K562 (cell line): ENCODE measurements around the gene KNTC1. TPM values are rescaled to one million over a fixed set of nuclear protein-coding genes. Genes with fewer than 3 reads are reported as not detected.
A peak's percentile ranks its signal among the peaks of the same experiment; 100 is the strongest.
"Not testable (repeated sequence)": the region's sequence is repeated elsewhere in the genome, so short reads cannot be mapped to it uniquely, and the experiment has no call there.

Experiments
- ATAC-seq: fragments of 200-7000 bp; cut with Tn5 transposase; 3 replicates; pipeline ENCODE4 v1.9.1; 2020; ENCODE audit warnings: moderate library complexity
- BruUV-seq: library from RNA; stranded (reverse); fragments of 400-500 nt; replicated peaks from 2 replicates; lab custom pipeline; 2021; lab: Mats Ljungman, UMichigan
- CTCF ChIA-PET: fragments of 300-600 bp; formaldehyde crosslinking; extraction: SDS; loops from one replicate; lab custom pipeline; 2021; ENCODE audit warnings: low intra/inter-chr PET ratio; lab: Yijun Ruan, JAX
- POLR2A ChIA-PET: fragments of 300-600, 350-650 bp; sonication (Branson Sonifier 250); formaldehyde crosslinking; extraction: SDS; loops from one replicate; lab custom pipeline; 2021; ENCODE audit warnings: antibody characterized with exemption, inconsistent platforms; lab: Yijun Ruan, JAX
- DNase-seq, 4 experiments: peaks; one replicate each; pipeline versions ENCODE4 v3.0.0 to v3.0.0-alpha.2; 2011 to 2018; ENCODE audit warnings: low spot score in 3 of 4, mixed read lengths in 3 of 4; ENCODE audit errors: extremely low read depth in 1 of 4
- FAIRE-seq: peaks from 2 replicates; lab custom pipeline; 2011; peaks lifted over from hg19 to GRCh38; lab: Jason Lieb, UNC
- H2AFZ ChIP-seq: 2 replicates; pipeline ENCODE4 v1.6.0; 2011; ENCODE audit warnings: low read depth, low read length, control low read depth, inconsistent platforms
- H3K27ac ChIP-seq: fragments of 200-600 bp; 3 replicates; pipeline ENCODE4 v1.8.0; 2011; ENCODE audit warnings: low read depth, mild to moderate bottlenecking, control low read depth, inconsistent platforms, low read length, moderate library complexity, mixed read lengths; ENCODE audit errors: extremely low read depth
- H3K27me3 ChIP-seq, 2 experiments: fragments of 300-600 bp in 1 of 2; 2 replicates in 1 of 2; 3 replicates in 1 of 2; pipeline versions ENCODE4 v1.6.0 to v1.8.0; 2011; ENCODE audit warnings: inconsistent platforms in 2 of 2, low read length in 2 of 2, mild to moderate bottlenecking in 1 of 2, mixed read lengths in 1 of 2, moderate library complexity in 1 of 2; ENCODE audit not compliant: control insufficient read depth in 2 of 2, insufficient read depth in 2 of 2
- H3K36me3 ChIP-seq: fragments of 300-600 bp; 3 replicates; pipeline ENCODE4 v1.8.0; 2011; ENCODE audit warnings: mild to moderate bottlenecking, low read length, inconsistent platforms; ENCODE audit not compliant: control insufficient read depth, insufficient read depth
- H3K4me1 ChIP-seq, 2 experiments: fragments of 200-600 bp in 1 of 2; replicated peaks in 1 of 2; 2 replicates in 1 of 2; 3 replicates in 1 of 2; pipeline versions ENCODE4 v1.5.1 to v1.8.0; 2011; ENCODE audit warnings: inconsistent platforms in 2 of 2, low read length in 2 of 2, mild to moderate bottlenecking in 1 of 2, mixed read lengths in 1 of 2, moderate library complexity in 1 of 2; ENCODE audit not compliant: control insufficient read depth in 2 of 2, insufficient read depth in 2 of 2
- H3K4me2 ChIP-seq: 2 replicates; pipeline ENCODE4 v1.6.1; 2011; ENCODE audit warnings: low read length, control low read depth, inconsistent platforms, mixed read lengths; ENCODE audit not compliant: insufficient read depth
- H3K4me3 ChIP-seq: fragments of 200-600 bp; sonication (generic), shearing (Covaris generic); 2 replicates; pipeline ENCODE4 v1.5.1; 2016; ENCODE audit warnings: control low read depth, inconsistent platforms
- H3K79me2 ChIP-seq: fragments of 200-600 bp; 3 replicates; pipeline ENCODE4 v1.8.0; 2011; ENCODE audit warnings: low read length, inconsistent platforms; ENCODE audit not compliant: control insufficient read depth, insufficient read depth
- H3K9ac ChIP-seq, 2 experiments: 2 replicates each; pipeline versions ENCODE4 v1.6.0 to v1.6.1; 2011; ENCODE audit warnings: low read depth in 2 of 2, low read length in 2 of 2, control low read depth in 1 of 2, inconsistent platforms in 1 of 2, mild to moderate bottlenecking in 1 of 2, mixed read lengths in 1 of 2; ENCODE audit not compliant: insufficient read depth in 1 of 2
- H3K9me1 ChIP-seq: one replicate; pipeline ENCODE4 v1.6.0; 2011; ENCODE audit warnings: inconsistent platforms, mild to moderate bottlenecking, low read length, moderate library complexity; ENCODE audit not compliant: control insufficient read depth, insufficient read depth
- H3K9me3 ChIP-seq: replicated peaks from 2 replicates; pipeline ENCODE4 v1.5.1; 2011; ENCODE audit warnings: low read depth, low read length, inconsistent platforms; ENCODE audit not compliant: control insufficient read depth, insufficient read depth
- H4K20me1 ChIP-seq: replicated peaks from 2 replicates; pipeline ENCODE4 v1.6.1; 2011; ENCODE audit warnings: low read length, inconsistent platforms, mixed read lengths; ENCODE audit not compliant: control insufficient read depth, insufficient read depth
- BCOR ChIP-seq: fragments of 450-650 bp; IDR thresholded peaks from 2 replicates; pipeline ENCODE4 v1.6.1; 2016
- ZNF121 ChIP-seq: sonication (generic); formaldehyde crosslinking; conservative IDR thresholded peaks from 2 replicates; pipeline ENCODE4 v1.8.0; 2022; ENCODE audit warnings: missing genetic modification reagents
- WGBS: fragments of 100-300 bp; shearing (Covaris generic); methylation state at CpG from one replicate; pipeline ENCODE4 v1.1.6; 2016; ENCODE audit warnings: low coverage, mixed read lengths; ENCODE audit not compliant: insufficient coverage; ENCODE audit errors: missing lambda C conversion rate; 5-methylcytosine and 5-hydroxymethylcytosine counted together
- in situ Hi-C: fragments of 300-500 bp; cut with MboI; formaldehyde crosslinking; loops from 4 replicates; pipeline ENCODE4 v1.15.0; 2018; ENCODE audit warnings: inconsistent platforms, mixed read lengths
- intact Hi-C: fragments of 100-400 bp; cut with micrococcal nuclease; formaldehyde crosslinking; loops from 2 replicates; pipeline ENCODE4 v1.14.2; 2022
- polyA plus RNA-seq, 8 experiments: library from polyadenylated mRNA; depleted of rRNA in 4 of 8; stranded (reverse) in 5 of 8; unstranded in 3 of 8; fragments of >200 nt; fragmentation: Nextera tagmentation in 2 of 8; fragmentation: Illumina TruSeq in 1 of 8; extraction: Ambion mirVana in 2 of 8; extraction: Trizol in 1 of 8; gene quantifications; 2 replicates each; pipeline versions ENCODE4 v1.2.1 to v1.2.3, GENCODE V29; 2011 to 2014; ENCODE audit warnings: inconsistent platforms in 1 of 8, missing spikeins in 1 of 8
- total RNA-seq, 7 experiments: library from RNA; depleted of rRNA in 6 of 7; stranded (reverse); fragments of >200 nt in 6 of 7; fragmentation: Illumina TruSeq in 2 of 7; extraction: Trizol in 2 of 7; gene quantifications; 2 replicates each; pipeline versions ENCODE4 v1.2.1 to v1.2.3, GENCODE V29; 2011 to 2021; ENCODE audit warnings: low replicate concordance in 1 of 7

KNTC1 gene
- total and polyA plus RNA-seq, 9 of the 15 experiments (the other 6 are each of a cell fraction or from before 2014, with no cell fraction given): 38.9 to 135 (median 99.6) TPM

- BruUV-seq, intact Hi-C loops, H3K9me1 ChIP-seq, ATAC-seq, H3K79me2 ChIP-seq, FAIRE-seq, CTCF ChIA-PET, H3K27me3 ChIP-seq, H3K4me3 ChIP-seq, H2AFZ ChIP-seq, H3K4me1 ChIP-seq, H4K20me1 ChIP-seq, H3K27ac ChIP-seq, H3K9me3 ChIP-seq, DNase-seq, H3K9ac ChIP-seq, H3K4me2 ChIP-seq, in situ Hi-C loops: not testable (repeated sequence)
- POLR2A ChIA-PET: interaction anchor here (0.6 to 7.3 kb wide), 8 partner anchors 11 to 164 kb away, joined by 3 to 125 read pairs (median 4); partner anchors contain the start of gene ZCCHC8
- 91% methylated on average over 1 of the region's 1 CpG for WGBS
- TF ChIP-seq ZNF121 (CRISPR knock-in tag) (peak; percentile 97), BCOR (0 out of 2 replicates have a peak, but pooled peaks have one; percentile 9)
- H3K36me3 ChIP-seq: peaks cover 91% of the 10 kb centered on the region
These were observed 42.7 kb upstream of the KNTC1 start for GRCh38 chr12:122484385-122484784.

GRCh38 chr12:122486360-122486759 lies 40.7 kb upstream of the KNTC1 start:
- WGBS: 97% methylated on average over 5 of the region's 6 CpGs
- H3K4me3 ChIP-seq, FAIRE-seq, H3K27ac ChIP-seq, H4K20me1 ChIP-seq, in situ Hi-C loops, H3K4me2 ChIP-seq, ATAC-seq, intact Hi-C loops, CTCF ChIA-PET, H3K9me1 ChIP-seq, H3K9ac ChIP-seq, H3K27me3 ChIP-seq, H3K79me2 ChIP-seq, BruUV-seq, H3K9me3 ChIP-seq, H2AFZ ChIP-seq, DNase-seq, H3K4me1 ChIP-seq: not testable (repeated sequence)
- peaks cover 89% of the 10 kb centered on the region for H3K36me3 ChIP-seq
- POLR2A ChIA-PET: interaction anchor here (0.6 to 7.3 kb wide), 3 partner anchors 11 to 102 kb away, joined by 3 to 125 read pairs (median 43); partner anchors contain the start of gene ZCCHC8
